Measurements from ENCODE around the gene WASHC3. TPM values are rescaled to one million over a fixed set of nuclear protein-coding genes. Genes with fewer than 3 reads are reported as not detected.

WASHC3 gene
- total RNA-seq: 46.3 and 74.9 TPM in 2 replicates

GRCh38 chr12:102061560-102062418 is at the start of gene WASHC3:
WASHC3 (minus strand) TSS chr12:102061991; CDS start chr12:102061962, 29 bp downstream.

Other genes starting within 250 kb of the WASHC3 start
- 17.5 and 20.0 TPM in 2 replicates for gene GNPTAB, start 231.0 kb downstream of the WASHC3 start, total RNA-seq
- gene DRAM1, start 184.4 kb downstream of the WASHC3 start, total RNA-seq: 3.6 and 19.5 TPM in 2 replicates
- 28.8 and 33.7 TPM in 2 replicates for gene NUP37, start 58.1 kb upstream of the WASHC3 start, total RNA-seq
- gene PARPBP, start 58.2 kb upstream of the WASHC3 start, total RNA-seq: 2.6 and 3.9 TPM in 2 replicates
- gene PMCH, start 135.8 kb upstream of the WASHC3 start, total RNA-seq: 0.64 TPM in 1 of 2 replicates, not detected in the other